Body of pancreas (tissue), 4 donors: ENCODE results near the gene GJB1.
"Not testable (repeated sequence)": the region's sequence is repeated elsewhere in the genome, so short reads cannot be mapped to it uniquely, and the experiment has no call there.

Experiments used
- CTCF ChIP-seq, 7 experiments: fragments of 450-650 bp in 4 of 7; fragments of 200-600 bp in 3 of 7; sonication (generic) in 3 of 7; IDR thresholded peaks; one replicate each; pipeline ENCODE4 v1.5.1; 2016 to 2019; ENCODE audit warnings: antibody characterized with exemption in 7 of 7
- POLR2A ChIP-seq, 3 donors: fragments of 450-650 bp; IDR thresholded peaks; one replicate each; pipeline ENCODE4 v1.6.1; 2016; ENCODE audit warnings: antibody characterized with exemption in 3 of 3, mild to moderate bottlenecking in 2 of 3

- not testable (repeated sequence) for TF ChIP-seq CTCF, POLR2A (IDR thresholded peaks at IDR 0.05)
Observed at GRCh38 chrX:71272313-71272712, 49.3 kb downstream of the GJB1 start.
